ENCODE results near the gene ARHGAP26. TPM values are rescaled to one million over a fixed set of nuclear protein-coding genes. Genes with fewer than 3 reads are reported as not detected.

ARHGAP26 gene
- total and polyA plus RNA-seq, 2 donors (not counting 1 experiment from before 2014, with no cell fraction given): 4.1 to 6.8 TPM

GRCh38 chr5:142959683-142960657 lies 189.8 kb downstream of the ARHGAP26 start:
- Histone ChIP-seq H2AFZ (ENCODE audit: low read length) (no peak overlapping the region), H3K27ac (ENCODE audit: insufficient read depth, low read length) (no peak overlapping the region), H4K20me1 (ENCODE audit: control insufficient read depth, extremely low read depth, insufficient read depth, low read length) (no peaks in the 10 kb centered on the region), H3K79me2 (ENCODE audit: control insufficient read depth, insufficient read depth, low read length) (no peaks in the 10 kb centered on the region), H3K9ac (ENCODE audit: insufficient read depth, low read length) (no peak overlapping the region), H3K4me3 (replicated peaks in 1 of 4; ENCODE audit: control extremely low read depth in 1 of 4, insufficient read depth in 1 of 4, low read depth in 3 of 4, low read length in 4 of 4) (no peak overlapping the region), H3K36me3 (ENCODE audit: control insufficient read depth, insufficient read depth, low read length) (no peaks in the 10 kb centered on the region), H3K4me1 (ENCODE audit: control insufficient read depth, extremely low read depth, insufficient read depth, low read length) (peaks cover 7% of the 10 kb centered on the region), H3K9me3 (ENCODE audit: control insufficient read depth, insufficient read depth, low read depth, low read length) (no peaks in the 10 kb centered on the region), H3K27me3 (ENCODE audit: control insufficient read depth, insufficient read depth, low read length) (no peaks in the 10 kb centered on the region), H3K4me2 (ENCODE audit: extremely low read depth, insufficient read depth, low read length) (no peak overlapping the region)
- DNase-seq (ENCODE audit: low read depth in 2 of 2): peak; percentile 53 to 86
- no peak for TF ChIP-seq CTCF (conservative IDR thresholded peaks at IDR 0.05 in 1 of 2, IDR thresholded peaks at IDR 0.05 in 1 of 2; ENCODE audit: low read depth in 1 of 2, low read length in 2 of 2)

GRCh38 chr5:142961440-142962173 lies 191.4 kb downstream of the ARHGAP26 start:
- H3K4me1 ChIP-seq (ENCODE audit: control insufficient read depth, extremely low read depth, insufficient read depth, low read length): peaks cover 7% of the 10 kb centered on the region
- no peaks in the 10 kb centered on the region for H4K20me1 ChIP-seq (ENCODE audit: control insufficient read depth, extremely low read depth, insufficient read depth, low read length)
- H3K79me2 ChIP-seq (ENCODE audit: control insufficient read depth, insufficient read depth, low read length): no peaks in the 10 kb centered on the region
- no peaks in the 10 kb centered on the region for H3K27me3 ChIP-seq (ENCODE audit: control insufficient read depth, insufficient read depth, low read length)
- no peak overlapping the region for H3K9ac ChIP-seq (ENCODE audit: insufficient read depth, low read length)
- no peak overlapping the region for H2AFZ ChIP-seq (ENCODE audit: low read length)
- no peak for TF ChIP-seq EZH2 (IDR thresholded peaks at IDR 0.05; ENCODE audit: low read length, missing control alignments)
- no peak for TF ChIP-seq CTCF (conservative IDR thresholded peaks at IDR 0.05 in 1 of 2, IDR thresholded peaks at IDR 0.05 in 1 of 2; ENCODE audit: low read depth in 1 of 2, low read length in 2 of 2)
- H3K36me3 ChIP-seq (ENCODE audit: control insufficient read depth, insufficient read depth, low read length): no peaks in the 10 kb centered on the region
- H3K4me2 ChIP-seq (ENCODE audit: extremely low read depth, insufficient read depth, low read length): no peak overlapping the region
- no peak for DNase-seq (ENCODE audit: low read depth in 2 of 2)
- no peak overlapping the region for H3K27ac ChIP-seq (ENCODE audit: insufficient read depth, low read length)
- no peaks in the 10 kb centered on the region for H3K9me3 ChIP-seq (ENCODE audit: control insufficient read depth, insufficient read depth, low read depth, low read length)
- H3K4me3 ChIP-seq (replicated peaks in 1 of 4; ENCODE audit: control extremely low read depth in 1 of 4, insufficient read depth in 1 of 4, low read depth in 3 of 4, low read length in 4 of 4): no peak overlapping the region

GRCh38 chr5:142962174-142962533 lies 192.0 kb downstream of the ARHGAP26 start:
- Histone ChIP-seq H2AFZ (ENCODE audit: low read length) (no peak overlapping the region), H3K4me2 (ENCODE audit: extremely low read depth, insufficient read depth, low read length) (no peak overlapping the region), H3K27me3 (ENCODE audit: control insufficient read depth, insufficient read depth, low read length) (no peaks in the 10 kb centered on the region), H3K79me2 (ENCODE audit: control insufficient read depth, insufficient read depth, low read length) (no peaks in the 10 kb centered on the region), H3K9ac (ENCODE audit: insufficient read depth, low read length) (no peak overlapping the region), H3K36me3 (ENCODE audit: control insufficient read depth, insufficient read depth, low read length) (no peaks in the 10 kb centered on the region), H3K9me3 (ENCODE audit: control insufficient read depth, insufficient read depth, low read depth, low read length) (no peaks in the 10 kb centered on the region), H3K27ac (ENCODE audit: insufficient read depth, low read length) (no peak overlapping the region), H3K4me3 (replicated peaks in 1 of 4; ENCODE audit: control extremely low read depth in 1 of 4, insufficient read depth in 1 of 4, low read depth in 3 of 4, low read length in 4 of 4) (no peak overlapping the region), H3K4me1 (ENCODE audit: control insufficient read depth, extremely low read depth, insufficient read depth, low read length) (peaks cover 7% of the 10 kb centered on the region), H4K20me1 (ENCODE audit: control insufficient read depth, extremely low read depth, insufficient read depth, low read length) (no peaks in the 10 kb centered on the region)
- TF ChIP-seq EZH2 (IDR thresholded peaks at IDR 0.05; ENCODE audit: low read length, missing control alignments): no peak
- TF ChIP-seq CTCF (conservative IDR thresholded peaks at IDR 0.05 in 1 of 2, IDR thresholded peaks at IDR 0.05 in 1 of 2; ENCODE audit: low read depth in 1 of 2, low read length in 2 of 2): no peak
- no peak for DNase-seq (ENCODE audit: low read depth in 2 of 2)
